Measurements from ENCODE around the gene NTM. TPM values are rescaled to one million over a fixed set of nuclear protein-coding genes. Genes with fewer than 3 reads are reported as not detected.

The NTM gene
- total RNA-seq, 2 donors from 2014 or later = not detected

- Histone ChIP-seq H3K27me3 (replicated peaks; ENCODE audit: insufficient read depth) (no peaks in the 10 kb centered on the region), H3K9me3 (no peaks in the 10 kb centered on the region), H3K36me3 (no peaks in the 10 kb centered on the region), H3K27ac (no peak overlapping the region), H3K4me1 (ENCODE audit: control insufficient read depth in 1 of 2, low read depth in 2 of 2) (no peaks in the 10 kb centered on the region), H3K4me3 (no peak overlapping the region)
- no peak for TF ChIP-seq CTCF (IDR thresholded peaks at IDR 0.05)
- ATAC-seq (ENCODE audit: insufficient number of reproducible peaks, low FRiP score, low read depth) (no peak), DNase-seq (ENCODE audit: low spot score) (no peak)
Observed at GRCh38 chr11:131840545-131840944, 470.1 kb downstream of the NTM start.

- no peak for TF ChIP-seq CTCF (IDR thresholded peaks at IDR 0.05)
- H3K9me3 ChIP-seq = no peaks in the 10 kb centered on the region
- H3K27ac ChIP-seq = no peak overlapping the region
- H3K36me3 ChIP-seq = no peaks in the 10 kb centered on the region
- DNase-seq (ENCODE audit: low spot score) = no peak
- no peak overlapping the region for H3K4me3 ChIP-seq
- no peaks in the 10 kb centered on the region for H3K4me1 ChIP-seq (ENCODE audit: control insufficient read depth in 1 of 2, low read depth in 2 of 2)
- H3K27me3 ChIP-seq (replicated peaks; ENCODE audit: insufficient read depth) = no peaks in the 10 kb centered on the region
- no peak for ATAC-seq (ENCODE audit: insufficient number of reproducible peaks, low FRiP score, low read depth)
Observed at GRCh38 chr11:131841028-131841427, 470.6 kb downstream of the NTM start.

- no peak for TF ChIP-seq CTCF (IDR thresholded peaks at IDR 0.05)
- Histone ChIP-seq H3K27ac (no peak overlapping the region), H3K9me3 (no peaks in the 10 kb centered on the region), H3K27me3 (replicated peaks; ENCODE audit: insufficient read depth) (no peaks in the 10 kb centered on the region), H3K4me1 (ENCODE audit: control insufficient read depth in 1 of 2, low read depth in 2 of 2) (no peaks in the 10 kb centered on the region), H3K36me3 (no peaks in the 10 kb centered on the region), H3K4me3 (no peak overlapping the region)
- DNase-seq (ENCODE audit: low spot score) (no peak), ATAC-seq (ENCODE audit: insufficient number of reproducible peaks, low FRiP score, low read depth) (no peak)
Observed at GRCh38 chr11:131841925-131842635, 471.7 kb downstream of the NTM start.

GRCh38 chr11:131845255-131845654 is 474.8 kb downstream of the NTM start:
- Histone ChIP-seq H3K36me3 (no peaks in the 10 kb centered on the region), H3K27me3 (replicated peaks; ENCODE audit: insufficient read depth) (no peaks in the 10 kb centered on the region), H3K27ac (no peak overlapping the region), H3K9me3 (no peaks in the 10 kb centered on the region), H3K4me1 (ENCODE audit: control insufficient read depth in 1 of 2, low read depth in 2 of 2) (no peaks in the 10 kb centered on the region), H3K4me3 (no peak overlapping the region)
- no peak for DNase-seq (ENCODE audit: low spot score)
- no peak for TF ChIP-seq CTCF (IDR thresholded peaks at IDR 0.05)
- ATAC-seq (ENCODE audit: insufficient number of reproducible peaks, low FRiP score, low read depth) = no peak

GRCh38 chr11:131849485-131849884 is 479.1 kb downstream of the NTM start:
- no peak overlapping the region for H3K4me3 ChIP-seq
- no peak overlapping the region for H3K27ac ChIP-seq
- H3K36me3 ChIP-seq = no peaks in the 10 kb centered on the region
- H3K27me3 ChIP-seq (replicated peaks; ENCODE audit: insufficient read depth) = no peaks in the 10 kb centered on the region
- H3K4me1 ChIP-seq (ENCODE audit: control insufficient read depth in 1 of 2, low read depth in 2 of 2) = no peaks in the 10 kb centered on the region
- DNase-seq (ENCODE audit: low spot score) (no peak), ATAC-seq (ENCODE audit: insufficient number of reproducible peaks, low FRiP score, low read depth) (no peak)
- no peaks in the 10 kb centered on the region for H3K9me3 ChIP-seq
- no peak for TF ChIP-seq CTCF (IDR thresholded peaks at IDR 0.05)
